Central memory CD4-positive, alpha-beta T cell (primary cell): Measurements from ENCODE around the gene CAMSAP3.
A peak's percentile ranks its signal among the peaks of the same experiment; 100 is the strongest.
"Not testable (repeated sequence)": the region's sequence is repeated elsewhere in the genome, so short reads cannot be mapped to it uniquely, and the experiment has no call there.

Experiments used
- DNase-seq: peaks from one replicate; pipeline ENCODE4 v3.0.0; 2022

The CAMSAP3 gene

DNA sequence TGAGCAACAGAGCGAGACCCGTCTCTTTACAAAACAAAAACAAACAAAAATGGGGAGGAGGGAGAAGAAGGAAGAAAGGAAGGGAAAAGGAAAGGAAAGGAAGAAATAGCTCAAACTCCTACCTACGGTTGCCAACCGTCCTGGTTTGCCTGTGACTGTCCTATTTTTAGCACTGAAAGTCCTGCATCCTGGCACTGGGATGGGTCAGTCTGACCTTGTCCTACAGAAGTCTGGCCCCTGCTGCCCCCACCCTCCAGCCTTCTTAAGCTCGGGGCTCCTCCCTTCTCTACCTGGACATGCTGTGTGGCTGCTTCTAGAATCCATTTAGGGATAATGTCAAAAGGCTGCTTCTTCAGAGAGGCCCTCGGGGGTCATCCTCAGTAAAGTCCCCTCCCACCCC, 40.0 kb downstream of the CAMSAP3 start:
- no peak for DNase-seq

DNA sequence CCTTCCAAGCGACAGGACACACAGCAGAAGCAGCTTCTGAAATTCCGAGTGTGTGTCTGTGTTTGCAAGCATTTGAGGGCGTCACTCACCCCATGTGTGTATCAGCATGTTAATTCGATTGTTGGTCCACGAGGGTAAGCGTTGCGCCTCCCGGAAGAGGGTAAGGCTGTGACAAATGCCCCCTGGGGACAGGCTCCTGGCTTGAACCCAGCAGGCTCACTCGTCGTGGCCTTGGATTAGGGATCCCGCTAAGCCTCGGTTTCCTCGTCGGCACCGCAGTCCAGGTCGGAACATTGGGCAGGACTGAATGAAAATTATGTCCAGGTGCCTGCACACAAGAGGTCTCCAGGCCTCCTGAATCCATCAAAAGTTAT, 40.6 kb downstream of the CAMSAP3 start:
- no peak for DNase-seq

DNA sequence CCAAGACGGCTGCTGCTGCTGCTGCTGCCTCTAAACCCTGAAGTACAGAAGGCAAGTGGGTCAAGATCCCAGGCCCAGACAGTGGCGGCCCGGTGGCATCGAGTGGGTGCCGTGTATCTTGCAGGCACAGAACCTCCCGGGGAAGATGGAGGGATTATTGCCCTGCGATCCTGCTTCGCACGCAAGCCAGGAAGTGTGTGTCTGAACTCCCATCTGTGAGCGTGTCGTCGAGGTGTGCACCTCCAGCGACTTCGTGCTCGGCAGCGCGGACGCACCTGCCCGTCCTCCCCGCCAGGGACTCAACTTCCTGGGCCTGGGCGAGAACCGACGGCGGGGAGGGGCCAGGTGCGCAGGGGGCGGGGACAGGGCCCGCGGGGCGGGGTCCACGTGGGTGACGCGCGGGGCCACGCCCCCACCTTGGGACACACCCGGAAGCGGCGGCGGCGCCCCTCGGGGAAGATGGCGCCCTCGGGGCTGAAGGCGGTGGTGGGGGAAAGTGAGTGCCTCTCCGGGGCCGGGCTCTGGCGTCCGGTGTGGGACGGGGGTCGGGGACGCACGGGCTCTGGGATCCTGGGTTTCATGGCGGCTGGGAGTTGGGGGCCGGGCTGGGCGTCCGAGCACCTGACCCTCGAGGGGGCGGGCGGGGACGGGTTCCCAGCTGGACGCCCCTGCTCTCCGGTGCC, 41.2 kb downstream of the CAMSAP3 start, which contains the start of gene STXBP2:
TSS of gene STXBP2 (plus strand) at position 420 of the 683 bp plus-strand sequence. CDS start at position 460, 40 bp downstream.
- peak; percentile 90 for DNase-seq

DNA sequence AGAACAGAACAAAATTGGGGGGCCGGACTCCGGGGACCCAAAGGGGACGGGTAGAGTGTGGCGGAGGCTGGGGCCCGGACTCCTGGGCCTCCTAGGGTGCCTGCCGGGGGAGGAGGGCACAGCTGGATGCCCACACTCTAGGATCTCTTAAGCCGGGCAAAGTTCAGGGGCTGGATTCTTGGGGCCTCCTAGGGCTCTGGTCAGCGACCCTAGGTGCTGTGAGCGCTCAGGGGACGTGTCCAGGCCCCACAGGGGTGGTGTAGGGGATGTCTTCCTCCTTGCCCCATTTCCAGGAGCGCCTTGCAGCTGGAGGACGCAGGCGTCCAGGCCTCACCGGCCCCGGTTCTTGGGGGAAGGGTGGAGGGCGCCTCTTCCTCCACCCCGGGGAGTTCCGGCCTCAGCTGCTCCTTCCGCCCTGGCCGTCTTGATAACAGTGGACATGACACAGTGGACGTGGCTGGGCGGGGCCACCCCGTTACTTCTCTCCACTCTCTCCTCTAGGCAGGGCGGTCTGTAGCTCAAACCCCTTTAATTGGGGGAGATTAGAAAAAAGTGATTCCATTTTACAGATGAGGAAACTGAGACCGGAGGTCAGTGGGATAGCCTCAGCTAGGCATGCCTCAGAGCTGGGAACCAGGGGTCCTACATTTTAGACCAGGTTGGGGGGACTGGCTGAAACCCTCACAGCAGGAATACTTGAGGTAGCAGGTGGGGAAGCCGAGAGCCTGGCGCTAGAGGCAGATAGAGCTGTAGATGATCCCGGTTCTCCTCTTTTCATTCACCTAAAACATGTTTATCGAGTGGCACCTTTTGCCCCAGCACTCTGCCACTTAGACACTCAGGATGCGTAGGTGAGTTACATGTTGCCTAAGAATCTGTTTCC, 42.0 kb downstream of the CAMSAP3 start:
- no peak for DNase-seq

DNA sequence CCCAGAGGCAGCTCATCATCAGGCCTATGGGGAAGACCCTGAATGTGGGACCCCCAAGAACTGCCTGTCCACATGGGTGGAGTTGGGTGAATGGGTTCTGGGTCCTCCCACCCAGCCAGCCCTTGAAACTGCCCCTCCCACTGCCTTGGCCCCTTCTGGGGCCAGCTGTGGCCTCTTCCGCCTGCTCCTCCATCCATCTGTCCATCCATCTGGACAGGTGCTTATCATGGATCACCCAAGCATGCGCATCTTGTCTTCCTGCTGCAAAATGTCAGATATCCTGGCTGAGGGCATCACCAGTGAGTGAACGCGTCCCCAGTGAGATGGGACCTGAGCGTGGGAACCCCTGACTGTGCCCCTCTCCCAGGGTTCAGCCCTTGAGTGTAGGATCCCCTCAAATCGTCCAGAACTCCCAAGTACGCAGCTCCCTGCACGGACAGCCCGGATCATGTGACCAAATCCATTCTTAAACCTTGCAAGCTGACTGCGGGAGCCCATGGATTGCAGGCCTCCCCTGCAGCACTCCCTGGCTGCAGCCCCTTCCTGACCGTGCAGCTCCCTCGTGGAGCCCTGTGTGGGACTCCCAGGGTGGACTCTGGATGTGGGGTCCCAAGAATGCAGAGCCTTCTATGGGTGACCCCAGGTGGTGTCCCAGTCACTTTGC, 43.3 kb downstream of the CAMSAP3 start:
- no peak for DNase-seq

DNA sequence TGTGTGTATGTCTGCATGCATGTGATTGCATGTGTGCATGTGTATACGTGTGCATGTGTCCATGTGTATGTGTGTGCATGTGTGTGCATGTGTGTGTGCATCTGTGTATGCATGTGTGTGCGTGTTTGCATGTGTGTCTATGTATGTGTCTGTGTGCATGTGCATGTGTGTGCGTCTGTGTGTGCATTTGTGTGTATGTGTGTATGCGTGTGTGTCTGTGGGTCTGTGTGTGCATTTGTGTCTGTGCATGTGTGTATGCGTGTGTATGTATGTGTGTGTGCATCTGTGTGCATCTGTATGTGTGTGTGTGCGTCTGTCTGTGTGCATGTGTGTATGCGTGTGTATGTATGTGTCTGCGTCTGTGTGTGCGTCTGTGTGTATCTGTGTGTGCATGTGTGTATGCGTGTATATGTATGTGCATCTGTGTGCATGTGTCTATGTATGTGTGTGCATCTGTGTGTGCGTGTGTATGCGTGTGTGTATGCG, 44.2 kb downstream of the CAMSAP3 start:
- no peak for DNase-seq

DNA sequence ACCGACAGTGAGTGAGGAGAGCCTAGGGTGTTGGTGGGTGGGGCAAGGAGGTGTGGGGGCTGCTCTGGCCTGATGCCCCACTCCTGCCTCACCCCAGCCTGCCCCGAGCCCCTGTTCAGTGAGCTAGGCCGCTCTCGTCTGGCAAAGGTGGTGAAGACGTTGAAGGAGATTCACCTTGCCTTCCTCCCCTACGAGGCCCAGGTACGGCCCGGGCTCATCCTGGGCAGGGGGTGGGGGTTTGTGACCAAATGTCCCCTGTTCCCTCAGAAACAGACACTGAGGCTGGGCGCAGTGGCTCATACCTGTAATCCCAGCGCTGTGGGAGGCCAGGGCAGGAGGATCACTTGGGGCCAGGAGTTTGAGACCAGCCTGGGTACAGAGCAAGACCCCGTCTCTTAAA, 45.1 kb downstream of the CAMSAP3 start:
- DNase-seq = no peak

DNA sequence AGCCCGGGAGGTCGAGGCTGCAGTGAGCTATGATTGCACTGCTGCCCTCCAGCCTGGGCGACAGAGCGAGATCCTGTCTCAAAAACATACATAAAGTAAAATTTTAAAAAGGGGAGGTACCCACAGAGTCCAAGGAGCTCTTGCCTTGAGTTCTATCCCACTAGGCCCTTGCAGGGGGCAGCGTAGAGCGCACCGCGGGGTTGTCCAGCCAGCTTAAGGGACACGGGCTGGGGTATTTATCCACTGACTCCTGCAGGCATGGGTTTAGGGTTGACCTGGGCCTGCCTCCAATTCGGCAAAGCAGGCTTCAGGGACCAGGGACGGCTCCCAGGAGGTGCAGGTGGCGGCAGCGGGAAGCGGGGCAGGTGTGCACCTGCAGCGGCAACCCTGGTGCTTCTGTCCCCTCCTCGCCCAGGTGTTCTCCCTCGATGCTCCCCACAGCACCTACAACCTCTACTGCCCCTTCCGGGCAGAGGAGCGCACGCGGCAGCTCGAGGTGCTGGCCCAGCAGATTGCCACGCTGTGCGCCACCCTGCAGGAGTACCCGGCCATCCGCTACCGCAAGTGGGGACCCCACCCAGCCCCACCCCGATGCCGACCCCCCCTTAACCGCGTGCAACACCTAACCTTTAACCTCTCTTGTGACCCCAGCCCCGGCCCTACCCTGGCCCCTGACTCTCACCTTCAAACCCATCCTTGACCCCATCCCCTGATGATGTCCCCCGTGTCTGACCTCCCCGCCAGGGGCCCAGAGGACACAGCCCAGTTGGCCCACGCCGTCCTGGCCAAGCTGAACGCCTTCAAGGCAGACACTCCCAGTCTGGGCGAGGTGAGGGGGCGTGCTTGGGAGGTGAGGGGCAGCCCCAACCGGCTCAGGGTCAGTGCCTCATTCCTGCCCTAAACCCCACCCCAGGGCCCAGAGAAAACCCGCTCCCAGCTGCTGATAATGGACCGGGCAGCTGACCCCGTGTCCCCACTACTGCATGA, 45.9 kb downstream of the CAMSAP3 start:
- no peak for DNase-seq

DNA sequence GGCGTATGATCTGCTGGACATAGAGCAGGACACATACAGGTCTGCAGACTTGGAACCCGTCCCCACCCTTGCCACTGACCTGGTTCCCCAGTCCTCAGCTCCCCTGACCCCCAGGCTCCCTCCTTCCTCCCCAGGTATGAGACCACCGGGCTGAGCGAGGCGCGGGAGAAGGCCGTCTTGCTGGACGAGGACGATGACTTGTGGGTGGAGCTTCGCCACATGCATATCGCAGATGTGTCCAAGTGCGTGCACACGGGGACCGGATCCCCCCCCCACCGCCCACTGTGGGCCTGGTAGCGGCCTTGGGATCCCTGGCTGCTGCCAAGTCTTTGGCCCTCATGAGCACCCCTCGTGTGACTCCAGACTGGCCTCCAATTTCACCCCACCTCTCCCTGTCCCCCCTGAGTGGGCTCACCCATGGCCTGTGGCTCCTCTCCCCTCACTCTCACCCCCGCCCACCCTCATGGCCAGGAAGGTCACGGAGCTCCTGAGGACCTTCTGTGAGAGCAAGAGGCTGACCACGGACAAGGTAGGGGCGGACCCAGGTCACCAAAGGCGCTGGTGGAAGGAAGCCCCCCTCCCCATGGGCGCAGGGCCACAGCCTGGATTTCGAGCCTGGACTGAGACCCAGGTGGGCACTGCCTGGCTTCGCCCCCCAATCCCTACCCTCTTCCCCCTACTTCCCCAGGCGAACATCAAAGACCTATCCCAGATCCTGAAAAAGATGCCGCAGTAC, 46.8 kb downstream of the CAMSAP3 start:
- no peak for DNase-seq

DNA sequence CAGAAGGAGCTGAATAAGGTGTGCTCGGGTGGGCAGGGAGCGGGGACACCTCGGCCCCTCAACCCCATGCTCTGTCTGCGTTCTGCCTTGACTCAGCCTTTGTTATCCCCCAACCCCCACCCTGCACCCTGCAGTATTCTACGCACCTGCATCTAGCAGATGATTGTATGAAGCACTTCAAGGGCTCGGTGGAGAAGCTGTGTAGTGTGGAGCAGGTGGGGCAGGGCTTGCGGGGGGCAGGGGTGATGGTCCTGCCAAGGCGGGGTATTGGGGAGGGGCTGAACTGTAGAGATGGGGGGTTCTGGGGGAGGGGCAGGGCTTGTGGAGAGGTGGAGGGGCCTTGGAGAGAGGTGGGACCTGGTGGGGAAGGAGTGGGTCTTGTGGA, 47.4 kb downstream of the CAMSAP3 start:
- DNase-seq = no peak

DNA sequence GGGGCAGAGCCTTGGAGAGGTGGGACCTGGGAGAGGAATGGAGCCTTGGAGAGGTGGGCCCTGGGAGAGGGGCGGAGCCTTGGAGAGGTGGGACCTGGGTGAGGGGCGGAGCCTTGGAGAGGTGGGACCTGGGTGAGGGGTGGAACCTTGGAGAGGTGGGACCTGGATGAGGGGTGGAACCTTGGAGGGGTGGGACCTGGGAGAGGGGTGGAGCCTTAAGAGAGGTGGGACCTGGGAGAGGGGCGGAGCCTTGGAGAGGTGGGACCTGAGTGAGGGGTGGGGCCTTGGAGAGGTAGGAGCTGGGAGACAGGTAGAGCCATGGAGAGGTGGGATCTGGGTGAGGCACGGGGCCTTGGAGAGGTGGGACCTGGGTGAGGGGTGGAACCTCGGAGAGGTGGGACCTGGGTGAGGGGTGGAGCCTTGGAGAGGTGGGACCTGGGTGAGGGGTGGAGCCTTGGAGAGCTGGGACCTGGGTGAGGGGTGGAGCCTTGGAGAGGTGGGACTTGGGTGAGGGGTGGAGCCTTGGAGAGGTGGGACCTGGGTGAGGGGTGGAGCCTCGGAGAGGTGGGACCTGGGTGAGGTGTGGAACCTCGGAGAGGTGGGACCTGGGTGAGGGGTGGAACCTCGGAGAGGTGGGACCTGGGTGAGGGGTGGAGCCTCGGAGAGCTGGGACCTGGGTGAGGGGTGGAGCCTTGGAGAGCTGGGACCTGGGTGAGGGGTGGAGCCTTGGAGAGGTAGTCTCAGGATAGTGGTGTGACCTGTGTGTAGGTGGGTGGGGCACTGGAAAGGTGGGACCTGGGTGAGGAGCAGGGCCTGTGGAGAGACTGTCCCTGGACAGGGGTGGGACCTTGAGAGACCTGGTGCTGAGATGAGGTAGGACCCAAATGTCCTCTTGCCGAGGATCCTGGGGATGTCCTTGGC, 48.2 kb downstream of the CAMSAP3 start:
- not testable (repeated sequence) for DNase-seq

DNA sequence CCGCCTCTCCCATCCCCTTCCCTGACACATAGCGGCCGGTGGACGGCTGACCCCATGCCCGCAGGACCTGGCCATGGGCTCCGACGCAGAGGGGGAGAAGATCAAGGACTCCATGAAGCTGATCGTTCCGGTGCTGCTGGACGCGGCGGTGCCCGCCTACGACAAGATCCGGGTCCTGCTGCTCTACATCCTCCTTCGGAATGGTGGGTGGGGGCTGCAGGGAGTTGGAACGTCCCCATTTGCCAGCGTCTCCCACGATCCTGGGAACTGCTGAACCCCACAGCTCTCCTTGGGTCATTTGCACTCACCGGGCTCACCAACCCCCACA, 48.9 kb downstream of the CAMSAP3 start:
- no peak for DNase-seq

DNA sequence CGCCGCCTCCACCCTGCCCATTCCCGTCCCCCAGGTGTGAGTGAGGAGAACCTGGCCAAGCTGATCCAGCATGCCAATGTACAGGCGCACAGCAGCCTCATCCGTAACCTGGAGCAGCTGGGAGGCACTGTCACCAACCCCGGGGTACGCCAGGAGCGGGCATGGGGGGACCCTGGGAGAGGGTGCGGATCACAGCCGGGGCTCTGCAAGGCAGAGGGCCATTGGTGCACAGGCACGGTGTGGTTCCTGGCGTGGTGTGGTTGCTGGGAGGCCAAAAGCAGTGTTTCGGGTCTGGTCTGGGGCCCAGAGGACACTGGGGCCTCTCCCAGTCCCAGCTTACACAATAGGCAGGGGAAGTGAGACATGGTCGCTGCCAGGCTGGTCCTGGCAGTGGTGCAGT, 49.5 kb downstream of the CAMSAP3 start:
- no peak for DNase-seq

DNA sequence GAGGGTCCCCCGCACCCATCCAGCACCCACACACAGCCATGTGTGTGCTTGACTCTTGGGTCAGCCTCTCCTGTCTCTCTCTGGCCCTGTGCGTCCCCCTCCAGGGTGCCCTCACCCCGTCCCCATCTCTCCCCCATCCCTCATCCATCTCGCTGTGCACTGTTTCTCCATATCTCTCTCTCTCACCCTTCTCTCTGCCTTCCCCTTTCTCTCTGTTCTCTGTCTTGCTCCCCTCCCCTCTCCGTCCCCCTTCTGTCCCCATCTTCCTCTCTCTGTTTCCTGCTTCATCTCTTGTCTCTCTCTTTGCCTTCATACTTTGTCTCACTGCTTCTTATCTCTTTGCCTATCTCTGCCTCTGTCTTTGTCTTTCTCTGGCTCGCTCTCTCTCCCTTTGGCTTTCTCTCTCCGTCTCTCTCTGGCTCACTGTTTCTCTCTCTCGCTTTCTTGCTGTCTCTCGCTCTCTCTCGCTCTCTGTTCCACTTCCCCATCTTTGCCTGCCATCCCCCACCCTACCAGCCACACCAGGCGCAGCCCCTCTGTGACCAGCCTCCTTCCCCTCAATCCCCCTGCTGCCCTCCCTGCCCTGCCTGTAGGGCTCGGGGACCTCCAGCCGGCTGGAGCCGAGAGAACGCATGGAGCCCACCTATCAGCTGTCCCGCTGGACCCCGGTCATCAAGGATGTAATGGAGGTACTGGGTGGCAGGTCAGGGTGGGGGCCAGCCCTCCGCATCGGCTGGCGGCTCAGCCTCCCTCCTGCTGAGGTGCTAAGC, 50.2 kb downstream of the CAMSAP3 start:
- no peak for DNase-seq

DNA sequence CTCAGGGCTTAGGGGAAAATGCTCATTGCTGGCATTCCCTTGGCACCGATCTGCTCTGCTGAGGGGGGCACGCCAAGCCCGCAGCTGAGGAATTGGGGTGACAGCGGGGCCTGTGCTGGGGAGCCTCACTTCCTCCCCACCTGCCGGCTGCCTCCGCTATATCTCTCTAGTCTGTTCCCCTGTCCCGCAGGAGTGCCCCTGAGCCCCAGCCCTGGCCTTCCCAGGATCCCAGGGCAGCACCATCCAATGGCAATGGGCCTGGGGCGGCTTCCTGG, 50.7 kb downstream of the CAMSAP3 start:
- no peak for DNase-seq

DNA sequence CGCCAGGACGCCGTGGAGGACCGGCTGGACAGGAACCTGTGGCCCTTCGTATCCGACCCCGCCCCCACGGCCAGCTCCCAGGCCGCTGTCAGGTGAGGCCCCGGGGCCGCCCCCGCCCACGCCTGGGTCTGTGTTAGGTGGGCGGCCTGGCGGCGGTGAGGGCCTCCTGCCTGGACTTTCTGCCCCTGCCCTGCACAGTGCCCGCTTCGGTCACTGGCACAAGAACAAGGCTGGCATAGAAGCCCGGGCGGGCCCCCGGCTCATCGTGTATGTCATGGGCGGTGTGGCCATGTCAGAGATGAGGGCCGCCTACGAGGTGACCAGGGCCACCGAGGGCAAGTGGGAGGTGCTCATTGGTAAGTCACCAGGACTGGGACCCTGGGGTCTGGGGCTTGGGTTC, 51.5 kb downstream of the CAMSAP3 start:
- DNase-seq = no peak

DNA sequence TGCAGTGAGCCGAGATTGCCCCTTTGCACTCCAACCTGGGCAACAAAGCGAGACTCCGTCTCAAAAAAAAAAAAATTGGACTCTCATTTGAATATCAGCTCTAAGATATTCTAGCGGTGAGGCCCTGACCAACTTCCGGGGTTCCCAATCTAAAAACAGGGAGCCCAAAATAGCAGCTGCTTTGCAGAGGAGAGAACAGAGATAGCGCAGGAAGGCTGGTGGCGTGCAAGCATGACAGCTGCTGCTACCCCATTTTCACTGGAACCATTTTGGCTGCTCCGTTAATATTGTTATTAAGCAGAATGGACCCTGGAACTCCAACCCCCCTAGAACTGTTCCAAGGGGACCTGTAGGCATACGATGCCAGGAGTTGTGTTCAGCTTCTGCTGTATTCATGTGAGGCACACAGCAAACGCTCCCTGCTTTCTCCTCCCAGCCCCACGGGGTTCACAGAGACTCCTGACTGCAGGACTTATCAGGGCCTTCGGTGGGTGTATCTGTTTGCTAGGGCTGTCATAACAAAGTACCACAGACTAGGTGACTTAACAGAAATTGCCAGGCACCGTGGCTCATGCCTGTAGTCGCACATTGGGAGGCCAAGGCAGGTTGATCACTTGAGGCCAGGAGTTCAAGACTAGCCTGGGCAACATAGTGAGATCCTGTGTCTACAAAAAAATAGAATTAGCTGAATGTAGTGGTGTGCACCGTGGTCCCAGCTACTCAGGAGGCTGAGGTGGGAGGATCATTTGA, 52.8 kb downstream of the CAMSAP3 start:
- no peak for DNase-seq

DNA sequence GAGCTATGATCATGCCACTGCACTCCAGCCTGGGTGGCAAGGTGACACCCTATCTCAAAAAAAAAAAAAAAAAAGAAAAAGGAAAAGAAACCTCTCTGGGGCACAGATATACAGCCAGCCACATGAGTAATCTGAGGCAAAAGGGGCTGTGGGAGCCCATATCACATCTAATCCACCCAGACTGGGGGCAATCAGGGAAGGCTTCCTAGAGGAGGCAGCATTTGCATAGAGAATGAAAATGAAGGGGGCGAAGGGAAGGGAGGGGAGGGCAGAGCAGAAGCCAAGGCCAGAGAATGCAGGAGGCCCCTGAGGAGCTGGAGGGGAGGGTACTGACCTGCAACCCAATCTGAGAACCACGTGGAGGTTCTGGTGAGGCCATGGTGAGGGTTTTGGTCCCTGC, 54.5 kb downstream of the CAMSAP3 start:
- DNase-seq = no peak

DNA sequence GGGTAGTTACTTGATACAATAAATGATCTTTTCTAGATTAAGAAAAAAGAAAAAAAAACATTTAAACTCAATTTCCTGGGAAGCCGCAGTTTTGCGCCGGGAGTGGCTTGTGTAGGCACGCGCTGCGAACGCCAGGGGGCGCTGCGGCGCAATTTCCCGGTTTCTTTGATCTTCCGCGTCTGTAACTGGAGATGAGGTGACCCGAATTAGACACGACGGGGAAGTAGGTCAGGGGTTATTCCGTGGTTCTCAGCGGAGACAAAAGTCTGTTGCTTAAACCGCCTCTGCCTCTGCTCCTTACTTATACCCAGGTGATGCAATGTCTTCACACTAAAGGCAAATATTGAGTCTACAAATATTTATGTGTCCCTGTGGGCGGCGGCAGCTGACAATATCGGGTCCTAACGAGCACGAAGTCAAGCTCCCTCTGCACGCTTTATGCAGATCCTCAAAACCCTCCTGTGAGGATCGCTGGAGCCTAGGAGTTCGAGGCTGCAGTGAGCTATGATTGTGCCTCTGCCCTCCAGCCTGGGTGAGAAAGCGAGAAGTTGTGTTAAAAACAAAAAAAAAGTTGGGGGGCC, 56.5 kb downstream of the CAMSAP3 start:
- peak; percentile 88 for DNase-seq
